ENCODE results near the gene BLOC1S6. TPM values are rescaled to one million over a fixed set of nuclear protein-coding genes. Genes with fewer than 3 reads are reported as not detected.

Gene BLOC1S6
- total RNA-seq, 2 experiments from 2014 or later: 68.5 TPM

DNA sequence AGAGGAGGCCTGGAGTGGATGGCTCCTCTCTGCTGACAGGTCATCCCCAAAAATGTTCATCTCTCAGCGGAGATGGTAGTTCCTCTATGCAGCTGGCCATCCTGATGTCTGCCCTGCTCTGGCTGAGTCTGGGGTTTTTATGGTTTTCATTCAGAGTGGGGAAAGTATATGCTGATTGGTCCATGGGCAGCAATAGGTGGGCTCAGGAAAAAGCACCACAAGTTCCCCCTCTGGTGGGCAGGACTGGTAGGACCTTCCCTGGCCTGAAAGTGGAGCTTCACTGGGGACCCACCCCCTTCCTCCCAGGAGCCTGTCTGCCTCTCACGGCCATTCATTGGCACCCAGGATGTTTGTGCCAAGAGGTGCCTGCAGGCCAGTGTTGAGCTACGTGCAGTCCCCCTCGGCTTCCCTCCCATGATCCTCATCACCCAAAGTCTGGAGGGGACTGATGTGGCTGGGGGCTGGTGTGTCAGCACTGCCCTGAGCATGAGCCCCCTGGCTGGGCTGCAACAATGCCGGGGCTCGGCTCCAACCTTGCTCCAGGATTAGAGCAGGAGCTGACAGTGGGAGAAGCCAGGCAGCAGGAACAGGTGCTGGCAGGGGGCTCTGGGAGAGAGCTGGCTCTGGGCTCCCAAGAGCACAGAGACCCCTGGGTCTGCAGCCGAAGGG, 13.1 kb upstream of the BLOC1S6 start:
- Histone ChIP-seq H3K4me3 (ENCODE audit: low read length) (no peak overlapping the region), H3K36me3 (ENCODE audit: insufficient read depth, low read length) (no peaks in the 10 kb centered on the region), H3K27me3 (ENCODE audit: control insufficient read depth in 1 of 2, insufficient read depth in 2 of 2, low read length in 2 of 2) (no peaks in the 10 kb centered on the region), H3K4me1 (ENCODE audit: insufficient read depth, low read length) (no peaks in the 10 kb centered on the region), H3K27ac (ENCODE audit: low read depth in 1 of 2, low read length in 2 of 2) (no peak overlapping the region), H3K9me3 (ENCODE audit: control insufficient read depth in 1 of 2, insufficient read depth in 1 of 2, low read length in 2 of 2) (peaks cover 0 to 4% of the 10 kb centered on the region in 2 experiments)
- no peak overlapping the region for H3K27ac Mint-ChIP-seq
- intact Hi-C loops (cut with DNase I, micrococcal nuclease): no loop called here
- H3K4me1 Mint-ChIP-seq (ENCODE audit: low read depth): no peaks in the 10 kb centered on the region
- no peak overlapping the region for H3K4me3 Mint-ChIP-seq
- ATAC-seq (ENCODE audit: poor library complexity): no peak
- POLR2A ChIA-PET: no interaction called here
- peaks cover 34% of the 10 kb centered on the region for H3K27me3 Mint-ChIP-seq
- DNase-seq: peak in 4 of 14 experiments; percentile 2 to 38 (median 16)
- TF ChIP-seq, protein P1, sequence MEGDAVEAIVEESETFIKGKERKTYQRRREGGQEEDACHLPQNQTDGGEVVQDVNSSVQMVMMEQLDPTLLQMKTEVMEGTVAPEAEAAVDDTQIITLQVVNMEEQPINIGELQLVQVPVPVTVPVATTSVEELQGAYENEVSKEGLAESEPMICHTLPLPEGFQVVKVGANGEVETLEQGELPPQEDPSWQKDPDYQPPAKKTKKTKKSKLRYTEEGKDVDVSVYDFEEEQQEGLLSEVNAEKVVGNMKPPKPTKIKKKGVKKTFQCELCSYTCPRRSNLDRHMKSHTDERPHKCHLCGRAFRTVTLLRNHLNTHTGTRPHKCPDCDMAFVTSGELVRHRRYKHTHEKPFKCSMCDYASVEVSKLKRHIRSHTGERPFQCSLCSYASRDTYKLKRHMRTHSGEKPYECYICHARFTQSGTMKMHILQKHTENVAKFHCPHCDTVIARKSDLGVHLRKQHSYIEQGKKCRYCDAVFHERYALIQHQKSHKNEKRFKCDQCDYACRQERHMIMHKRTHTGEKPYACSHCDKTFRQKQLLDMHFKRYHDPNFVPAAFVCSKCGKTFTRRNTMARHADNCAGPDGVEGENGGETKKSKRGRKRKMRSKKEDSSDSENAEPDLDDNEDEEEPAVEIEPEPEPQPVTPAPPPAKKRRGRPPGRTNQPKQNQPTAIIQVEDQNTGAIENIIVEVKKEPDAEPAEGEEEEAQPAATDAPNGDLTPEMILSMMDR (IDR thresholded peaks at IDR 0.05): peak; percentile 25
- CTCF ChIA-PET: interaction anchor here (0.6 kb wide), 1 partner anchor 380 kb away, joined by 3 read pairs; no protein-coding TSS in a partner anchor
- H3K9me3 Mint-ChIP-seq: no peaks in the 10 kb centered on the region
- no peaks in the 10 kb centered on the region for H3K36me3 Mint-ChIP-seq (ENCODE audit: low read depth)

DNA sequence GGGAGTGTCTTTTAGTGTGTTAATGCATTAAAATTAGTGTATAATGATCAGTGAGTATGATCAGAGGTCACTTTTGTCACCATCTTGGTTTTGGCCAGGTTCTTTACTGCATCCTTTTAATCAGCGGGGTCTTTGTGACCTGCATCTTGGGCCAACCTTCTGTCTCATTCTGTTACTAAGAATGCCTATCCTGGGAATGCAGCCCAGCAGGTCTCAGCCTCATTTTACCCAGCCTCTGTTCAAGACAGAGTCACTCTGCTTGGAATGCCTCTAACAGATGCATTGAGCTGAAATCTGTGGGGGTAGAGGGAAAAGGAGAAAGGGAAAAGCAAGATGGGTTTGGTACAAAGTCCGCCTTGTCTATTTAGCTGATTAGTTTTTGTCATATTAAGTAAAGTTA, 5.3 kb upstream of the BLOC1S6 start:
- intact Hi-C loops (cut with DNase I, micrococcal nuclease): loop anchor here (10.0 kb wide), 2 partner anchors 57 to 417 kb away; partner anchors contain the start of gene SLC30A4 (in 1 of the 2)
- no peak overlapping the region for H3K4me3 Mint-ChIP-seq
- no peaks in the 10 kb centered on the region for H3K9me3 Mint-ChIP-seq

DNA sequence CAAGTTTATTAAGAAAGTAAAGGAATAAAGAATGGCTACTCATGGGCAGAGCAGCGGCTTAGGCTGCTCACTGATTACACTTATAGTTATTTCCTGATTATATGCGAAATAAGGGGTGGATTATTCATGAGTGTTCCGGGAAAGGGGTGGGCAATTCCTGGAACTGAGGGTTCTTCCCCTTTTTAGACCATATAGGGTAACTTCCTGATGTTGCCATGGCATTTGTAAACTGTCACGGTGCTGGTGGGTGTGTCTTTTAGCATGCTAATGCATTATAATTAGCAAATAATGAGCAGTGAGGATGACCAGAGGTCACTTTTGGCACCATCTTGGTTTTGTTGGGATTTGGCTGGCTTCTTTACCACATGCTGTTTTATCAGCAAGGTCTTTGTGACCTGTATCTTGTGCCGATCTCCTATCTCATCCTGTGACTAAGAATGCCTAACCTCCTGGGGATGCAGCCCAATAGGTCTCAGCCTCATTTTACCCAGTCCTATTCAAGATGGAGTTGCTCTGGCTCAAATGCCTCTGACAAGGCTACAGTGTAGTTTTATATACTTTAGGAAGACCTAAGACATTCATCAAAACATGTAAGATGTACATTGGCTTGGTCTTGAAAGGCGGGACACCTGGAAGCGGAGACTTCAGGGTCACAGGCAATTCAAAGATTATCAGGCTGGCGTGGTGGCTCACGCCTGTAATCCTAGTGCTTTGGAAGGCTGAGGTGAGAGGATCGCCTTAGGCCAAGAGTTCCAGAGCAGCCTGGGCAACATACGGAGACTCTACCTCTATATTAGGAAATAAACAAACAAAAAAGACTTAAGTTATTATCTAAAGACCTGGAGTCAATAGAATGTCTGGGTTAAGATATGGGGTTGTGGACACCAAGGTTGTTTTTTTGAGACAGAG, 3.2 kb upstream of the BLOC1S6 start:
- no peak overlapping the region for H3K27ac ChIP-seq (ENCODE audit: low read depth in 1 of 2, low read length in 2 of 2)
- CTCF ChIA-PET: no interaction called here
- intact Hi-C loops (cut with DNase I, micrococcal nuclease): loop anchor here (10.0 kb wide), 2 partner anchors 59 to 419 kb away; partner anchors contain the start of gene SLC30A4 (in 1 of the 2)
- peaks cover 17% of the 10 kb centered on the region for H3K4me1 ChIP-seq (ENCODE audit: insufficient read depth, low read length)
- POLR2A ChIA-PET: no interaction called here
- ATAC-seq (ENCODE audit: poor library complexity) (no peak), DNase-seq (peak in 2 of 14 experiments; percentile 32 to 45)
- H3K27me3 ChIP-seq (ENCODE audit: control insufficient read depth in 1 of 2, insufficient read depth in 2 of 2, low read length in 2 of 2): no peaks in the 10 kb centered on the region
- no peak overlapping the region for H3K4me3 ChIP-seq (ENCODE audit: low read length)
- H3K9me3 ChIP-seq (ENCODE audit: control insufficient read depth in 1 of 2, insufficient read depth in 1 of 2, low read length in 2 of 2): no peaks in the 10 kb centered on the region
- Mint-ChIP-seq H3K9me3 (no peaks in the 10 kb centered on the region), H3K36me3 (ENCODE audit: low read depth) (peaks cover 22% of the 10 kb centered on the region), H3K4me1 (ENCODE audit: low read depth) (peaks cover 33% of the 10 kb centered on the region), H3K4me3 (peak overlapping the region; percentile 40), H3K27ac (peak overlapping the region; percentile 28), H3K27me3 (no peaks in the 10 kb centered on the region)
- TF ChIP-seq, protein P1 (IDR thresholded peaks at IDR 0.05): no peak
- no peaks in the 10 kb centered on the region for H3K36me3 ChIP-seq (ENCODE audit: insufficient read depth, low read length)

More for the DNA sequence above, 5.3 kb upstream of the BLOC1S6 start:
- Mint-ChIP-seq H3K27me3 (no peaks in the 10 kb centered on the region), H3K36me3 (ENCODE audit: low read depth) (peaks cover 7% of the 10 kb centered on the region), H3K27ac (no peak overlapping the region), H3K4me1 (ENCODE audit: low read depth) (peaks cover 16% of the 10 kb centered on the region)
- H3K4me1 ChIP-seq (ENCODE audit: insufficient read depth, low read length): peaks cover 9% of the 10 kb centered on the region
- TF ChIP-seq, protein P1 (IDR thresholded peaks at IDR 0.05): no peak
- ChIA-PET CTCF (no interaction called here), POLR2A (interaction anchor here (0.6 kb wide), 1 partner anchor 68 kb away, joined by 6 read pairs; no protein-coding TSS in a partner anchor)
- no peaks in the 10 kb centered on the region for H3K27me3 ChIP-seq (ENCODE audit: control insufficient read depth in 1 of 2, insufficient read depth in 2 of 2, low read length in 2 of 2)
- no peak overlapping the region for H3K4me3 ChIP-seq (ENCODE audit: low read length)
- H3K27ac ChIP-seq (ENCODE audit: low read depth in 1 of 2, low read length in 2 of 2): no peak overlapping the region
- no peaks in the 10 kb centered on the region for H3K9me3 ChIP-seq (ENCODE audit: control insufficient read depth in 1 of 2, insufficient read depth in 1 of 2, low read length in 2 of 2)
- DNase-seq: no peak
- ATAC-seq (ENCODE audit: poor library complexity): no peak
- no peaks in the 10 kb centered on the region for H3K36me3 ChIP-seq (ENCODE audit: insufficient read depth, low read length)
